Right cardiac atrium (tissue), 5 donors: ENCODE measurements around the gene EYA2. TPM values are rescaled to one million over a fixed set of nuclear protein-coding genes. Genes with fewer than 3 reads are reported as not detected.

Experiments used
- ATAC-seq, 2 donors: fragments of 200-7000 bp; cut with Tn5 transposase; one replicate each; pipeline versions ENCODE4 v1.8.0 to v1.9.1; 2020; ENCODE audit warnings: moderate library complexity in 2 of 2, mild to moderate bottlenecking in 1 of 2
- DNase-seq, 3 donors: peaks; one replicate each; pipeline ENCODE4 v3.0.0-alpha.2; 2020
- H3K27ac ChIP-seq: one replicate; pipeline ENCODE4 v1.5.1; 2013; ENCODE audit warnings: mild to moderate bottlenecking, low read length, control low read depth, moderate library complexity
- H3K27me3 ChIP-seq: one replicate; pipeline ENCODE4 v1.6.1; 2013; ENCODE audit not compliant: control insufficient read depth, insufficient read depth
- H3K4me1 ChIP-seq: one replicate; pipeline ENCODE4 v1.6.1; 2013; ENCODE audit warnings: low read length; ENCODE audit not compliant: control insufficient read depth, insufficient read depth
- H3K4me3 ChIP-seq: one replicate; pipeline ENCODE4 v1.5.1; 2013; ENCODE audit warnings: low read length, control low read depth
- H3K9me3 ChIP-seq: one replicate; pipeline ENCODE4 v1.6.1; 2013; ENCODE audit warnings: low read length; ENCODE audit not compliant: control insufficient read depth
- WGBS: extraction: QIAGEN DNeasy Blood & Tissue Kit; methylation state at CpG from one replicate; pipeline ENCODE4 v1.1.7; 2013; 5-methylcytosine and 5-hydroxymethylcytosine counted together
- intact Hi-C, 4 donors: fragments of 100-400 bp; cut with DNase I; formaldehyde crosslinking; loops; one replicate each; pipeline versions ENCODE4 v1.11.0 to v1.14.0; 2022 to 2023
- long read RNA-seq, 4 donors: library from polyadenylated mRNA; unstranded; transcript quantifications; one replicate each; pipeline ENCODE4 v2.0.0, GENCODE V29; 2020 to 2021
- polyA plus RNA-seq: library from polyadenylated mRNA; stranded (reverse); fragments of 200-250 nt; gene quantifications from one replicate; pipeline ENCODE4 v1.2.3, GENCODE V29; 2013
- total RNA-seq, 4 donors: library from RNA; stranded (reverse); fragmentation: NEBNext Ultra II Directional; extraction: Animal tissue kit (Norgen Biotek cat#: 25700); gene quantifications; one replicate each; pipeline ENCODE4 v1.2.1, GENCODE V29; 2021
- donor health status: healthy with polysubstance abuse.
- donor health status: DM: no; HTN: yes; CAD: no.
- donor health status: DM: no; HTN: no; CAD: no.
- donor health status: DM: no; HTN: yes; CAD: no; lungs with severe emphysema.
- donor health status: DM: yes; HTN: yes; CAD: no.

The EYA2 gene, protein sequence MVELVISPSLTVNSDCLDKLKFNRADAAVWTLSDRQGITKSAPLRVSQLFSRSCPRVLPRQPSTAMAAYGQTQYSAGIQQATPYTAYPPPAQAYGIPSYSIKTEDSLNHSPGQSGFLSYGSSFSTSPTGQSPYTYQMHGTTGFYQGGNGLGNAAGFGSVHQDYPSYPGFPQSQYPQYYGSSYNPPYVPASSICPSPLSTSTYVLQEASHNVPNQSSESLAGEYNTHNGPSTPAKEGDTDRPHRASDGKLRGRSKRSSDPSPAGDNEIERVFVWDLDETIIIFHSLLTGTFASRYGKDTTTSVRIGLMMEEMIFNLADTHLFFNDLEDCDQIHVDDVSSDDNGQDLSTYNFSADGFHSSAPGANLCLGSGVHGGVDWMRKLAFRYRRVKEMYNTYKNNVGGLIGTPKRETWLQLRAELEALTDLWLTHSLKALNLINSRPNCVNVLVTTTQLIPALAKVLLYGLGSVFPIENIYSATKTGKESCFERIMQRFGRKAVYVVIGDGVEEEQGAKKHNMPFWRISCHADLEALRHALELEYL
- 1 to 10 TPM; 1.6 to 3.7 (median 3.6) TPM for total RNA-seq
- polyA plus RNA-seq: 2.7 TPM
- long read RNA-seq, donor 1, partial matches to known transcripts: 1 of 2 reads
- long read RNA-seq, donor 1, other reads (novel, unspliced or antisense): 1 of 2 reads
- long read RNA-seq, donor 2: 0 reads
- long read RNA-seq, donor 3, partial matches to known transcripts: 5 of 6 reads
- long read RNA-seq, donor 3, other reads (novel, unspliced or antisense): 1 of 6 reads
- long read RNA-seq, donor 4, partial matches to known transcripts: 1 of 2 reads
- long read RNA-seq, donor 4, other reads (novel, unspliced or antisense): 1 of 2 reads

- H3K27me3 ChIP-seq: no peaks in the 10 kb centered on the region
- no peaks in the 10 kb centered on the region for H3K9me3 ChIP-seq
- H3K4me1 ChIP-seq: no peaks in the 10 kb centered on the region
- no peak within 1 kb of the TSS for H3K27ac ChIP-seq
- DNase-seq: peak; percentile 50 to 77 (median 74)
- H3K4me3 ChIP-seq: peak within 1 kb of the TSS; percentile 65
- intact Hi-C loops: no loop called here
- under 1% methylated on average over 50 of the region's 52 CpGs for WGBS
- ATAC-seq: peak; percentile 76 to 80
Measured at GRCh38 chr20:46894579-46894958, at the start of gene EYA2. Gene EYA2 (plus strand): TSS chr20:46894843. CDS start chr20:46990011, 95,168 bp downstream.

- intact Hi-C loops: no loop called here
- Histone ChIP-seq H3K27me3 (no peaks in the 10 kb centered on the region), H3K4me3 (no peak overlapping the region), H3K27ac (no peak overlapping the region), H3K4me1 (no peaks in the 10 kb centered on the region), H3K9me3 (no peaks in the 10 kb centered on the region)
- WGBS: 79% methylated on average over 9 of the region's 9 CpGs
- DNase-seq: no peak
- no peak for ATAC-seq
Measured at GRCh38 chr20:46844965-46845364, 49.7 kb upstream of the EYA2 start.

GRCh38 chr20:46849269-46849668 is 45.4 kb upstream of the EYA2 start:
- no peak overlapping the region for H3K4me3 ChIP-seq
- DNase-seq (no peak), ATAC-seq (no peak)
- H3K9me3 ChIP-seq: no peaks in the 10 kb centered on the region
- H3K4me1 ChIP-seq: no peaks in the 10 kb centered on the region
- 91% methylated on average over 4 of the region's 4 CpGs for WGBS
- H3K27ac ChIP-seq: no peak overlapping the region
- no peaks in the 10 kb centered on the region for H3K27me3 ChIP-seq
- intact Hi-C loops: no loop called here

DNA sequence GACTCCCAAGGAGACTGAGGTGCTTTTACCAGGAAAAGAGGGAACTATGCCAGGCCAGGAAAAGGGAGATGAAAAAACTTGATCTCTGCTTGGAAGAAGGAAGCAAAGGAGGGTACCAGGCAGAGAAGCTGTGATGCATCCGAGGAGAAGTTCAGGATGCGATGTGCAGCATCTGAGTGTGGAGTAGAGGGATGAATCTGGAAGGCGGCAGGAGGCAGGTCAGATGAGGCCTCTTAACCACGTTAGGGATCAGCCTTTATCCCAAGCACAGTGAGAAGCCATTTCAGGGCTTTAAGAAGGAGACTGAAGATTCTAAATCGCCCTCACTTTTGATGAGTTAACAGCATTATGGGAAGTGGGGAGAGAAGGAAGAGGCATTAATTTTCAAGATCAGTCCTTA is 44.9 kb upstream of the EYA2 start:
- Histone ChIP-seq H3K27me3 (no peaks in the 10 kb centered on the region), H3K9me3 (no peaks in the 10 kb centered on the region), H3K27ac (no peak overlapping the region), H3K4me1 (no peaks in the 10 kb centered on the region), H3K4me3 (no peak overlapping the region)
- DNase-seq (no peak), ATAC-seq (no peak)
- intact Hi-C loops: no loop called here
- WGBS: 82% methylated on average over 5 of the region's 5 CpGs

DNA sequence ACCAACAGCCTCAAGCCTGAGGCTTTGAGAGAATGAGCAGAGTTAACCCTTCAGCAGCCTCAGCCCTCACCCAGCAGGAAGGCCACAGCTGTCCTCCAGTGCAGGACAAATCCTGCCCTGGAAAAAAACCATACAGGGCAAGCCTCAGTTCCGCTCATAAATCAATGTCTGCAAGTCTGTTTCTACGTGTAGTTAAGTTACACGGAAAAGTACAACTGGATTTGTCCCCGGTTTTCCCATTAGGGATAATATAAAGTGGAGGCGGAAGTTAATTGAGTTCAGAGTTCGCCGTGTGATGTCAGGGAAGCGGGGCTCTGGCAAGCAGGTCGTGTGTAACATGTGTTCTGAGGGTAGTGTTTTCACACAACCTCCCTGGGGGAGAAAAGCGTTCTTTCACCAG is 44.2 kb upstream of the EYA2 start:
- Histone ChIP-seq H3K4me3 (no peak overlapping the region), H3K27ac (no peak overlapping the region), H3K4me1 (no peaks in the 10 kb centered on the region), H3K27me3 (no peaks in the 10 kb centered on the region), H3K9me3 (no peaks in the 10 kb centered on the region)
- intact Hi-C loops: no loop called here
- ATAC-seq (no peak), DNase-seq (no peak)
- 69% methylated on average over 10 of the region's 10 CpGs for WGBS

DNA sequence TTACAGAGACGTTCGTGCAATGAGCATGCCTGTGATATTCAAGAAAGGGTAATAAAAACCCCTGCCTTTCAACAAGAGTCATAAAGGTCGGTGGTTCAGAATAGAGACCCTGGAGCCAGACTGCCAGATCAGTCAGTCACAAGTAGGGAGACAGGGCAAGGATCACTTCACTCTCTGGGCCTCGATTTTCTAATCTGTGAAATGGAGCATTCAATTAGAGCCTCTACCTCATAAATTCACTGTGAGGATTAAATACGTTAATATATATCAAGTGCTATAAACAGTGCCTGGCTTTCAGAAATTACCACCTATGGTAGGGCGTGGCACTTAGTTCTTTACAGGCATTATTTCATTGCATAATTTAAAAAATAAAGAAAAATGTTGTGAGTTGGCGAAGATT is 43.7 kb upstream of the EYA2 start:
- DNase-seq (no peak), ATAC-seq (no peak)
- Histone ChIP-seq H3K27ac (no peak overlapping the region), H3K4me1 (no peaks in the 10 kb centered on the region), H3K9me3 (no peaks in the 10 kb centered on the region), H3K27me3 (no peaks in the 10 kb centered on the region), H3K4me3 (no peak overlapping the region)
- WGBS: 83% methylated on average over 7 of the region's 7 CpGs
- intact Hi-C loops: no loop called here

GRCh38 chr20:46851746-46852145 is 42.9 kb upstream of the EYA2 start:
- intact Hi-C loops: no loop called here
- ATAC-seq: no peak
- no peak for DNase-seq
- Histone ChIP-seq H3K27ac (no peak overlapping the region), H3K4me3 (no peak overlapping the region), H3K9me3 (no peaks in the 10 kb centered on the region), H3K27me3 (no peaks in the 10 kb centered on the region), H3K4me1 (no peaks in the 10 kb centered on the region)
- 84% methylated on average over 4 of the region's 4 CpGs for WGBS

- H3K4me3 ChIP-seq: no peak overlapping the region
- H3K27ac ChIP-seq: no peak overlapping the region
- DNase-seq (no peak), ATAC-seq (no peak)
- no peaks in the 10 kb centered on the region for H3K4me1 ChIP-seq
- no peaks in the 10 kb centered on the region for H3K9me3 ChIP-seq
- no peaks in the 10 kb centered on the region for H3K27me3 ChIP-seq
- intact Hi-C loops: no loop called here
- WGBS: 65% methylated on average over 4 of the region's 4 CpGs
Measured at GRCh38 chr20:46852313-46852712, 42.3 kb upstream of the EYA2 start.

GRCh38 chr20:46853926-46854325 is 40.7 kb upstream of the EYA2 start:
- Histone ChIP-seq H3K27ac (no peak overlapping the region), H3K4me1 (no peaks in the 10 kb centered on the region), H3K27me3 (no peaks in the 10 kb centered on the region), H3K4me3 (no peak overlapping the region), H3K9me3 (no peaks in the 10 kb centered on the region)
- intact Hi-C loops: no loop called here
- 95% methylated on average over 10 of the region's 10 CpGs for WGBS
- DNase-seq: no peak
- no peak for ATAC-seq

- no peaks in the 10 kb centered on the region for H3K27me3 ChIP-seq
- ATAC-seq (no peak), DNase-seq (no peak)
- 61% methylated on average over 6 of the region's 6 CpGs for WGBS
- H3K27ac ChIP-seq: no peak overlapping the region
- H3K4me3 ChIP-seq: no peak overlapping the region
- H3K9me3 ChIP-seq: no peaks in the 10 kb centered on the region
- H3K4me1 ChIP-seq: no peaks in the 10 kb centered on the region
- intact Hi-C loops: no loop called here
Measured at GRCh38 chr20:46857061-46857831, 37.4 kb upstream of the EYA2 start.

DNA sequence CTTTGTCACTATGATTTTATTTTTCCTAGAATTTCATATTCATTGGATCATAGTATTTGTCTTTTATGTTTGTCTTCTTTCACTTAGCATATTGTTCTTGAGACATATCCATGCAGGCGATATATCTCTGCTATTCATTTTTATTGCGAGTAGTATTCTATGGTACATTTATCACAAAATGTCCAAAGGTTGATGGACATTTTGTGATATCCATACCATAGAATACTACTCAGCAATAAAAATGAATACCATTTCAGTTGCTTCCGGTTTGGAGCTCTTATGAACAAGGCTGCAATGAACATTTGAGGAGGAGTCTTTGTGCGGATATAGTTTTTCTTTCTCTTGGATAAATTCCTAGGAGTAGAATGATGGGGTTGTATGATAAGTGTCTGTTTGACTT is 28.8 kb upstream of the EYA2 start:
- H3K27ac ChIP-seq: no peak overlapping the region
- DNase-seq (no peak), ATAC-seq (no peak)
- H3K4me1 ChIP-seq: no peaks in the 10 kb centered on the region
- H3K27me3 ChIP-seq: no peaks in the 10 kb centered on the region
- H3K4me3 ChIP-seq: no peak overlapping the region
- WGBS: 91% methylated on average over 4 of the region's 4 CpGs
- H3K9me3 ChIP-seq: no peaks in the 10 kb centered on the region
- intact Hi-C loops: no loop called here
